ENCODE data around the gene USP17L29. TPM values are rescaled to one million over a fixed set of nuclear protein-coding genes. Genes with fewer than 3 reads are reported as not detected.

The USP17L29 gene, protein sequence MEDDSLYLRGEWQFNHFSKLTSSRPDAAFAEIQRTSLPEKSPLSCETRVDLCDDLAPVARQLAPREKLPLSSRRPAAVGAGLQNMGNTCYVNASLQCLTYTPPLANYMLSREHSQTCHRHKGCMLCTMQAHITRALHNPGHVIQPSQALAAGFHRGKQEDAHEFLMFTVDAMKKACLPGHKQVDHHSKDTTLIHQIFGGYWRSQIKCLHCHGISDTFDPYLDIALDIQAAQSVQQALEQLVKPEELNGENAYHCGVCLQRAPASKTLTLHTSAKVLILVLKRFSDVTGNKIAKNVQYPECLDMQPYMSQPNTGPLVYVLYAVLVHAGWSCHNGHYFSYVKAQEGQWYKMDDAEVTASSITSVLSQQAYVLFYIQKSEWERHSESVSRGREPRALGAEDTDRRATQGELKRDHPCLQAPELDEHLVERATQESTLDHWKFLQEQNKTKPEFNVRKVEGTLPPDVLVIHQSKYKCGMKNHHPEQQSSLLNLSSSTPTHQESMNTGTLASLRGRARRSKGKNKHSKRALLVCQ
- not detected in 2 replicates for total RNA-seq

DNA sequence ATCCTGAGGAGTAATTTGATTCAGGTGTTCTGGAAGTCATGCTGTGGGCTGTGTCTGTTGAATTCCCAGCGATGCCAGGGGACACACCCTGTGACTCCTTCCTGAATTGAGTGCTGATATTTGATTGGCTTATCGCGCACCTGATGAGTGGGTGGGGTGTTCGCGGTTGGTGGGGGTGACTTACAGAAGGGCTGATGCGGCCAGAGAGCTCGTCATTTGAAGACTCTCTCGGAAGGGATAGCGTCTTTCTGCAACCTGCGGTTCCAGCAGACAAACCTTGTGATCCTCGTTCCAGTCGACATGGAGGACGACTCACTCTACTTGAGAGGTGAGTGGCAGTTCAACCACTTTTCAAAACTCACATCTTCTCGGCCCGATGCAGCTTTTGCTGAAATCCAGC lies at the start of gene USP17L29:
TSS of gene USP17L29 (plus strand) at position 301 of the 400 bp plus-strand sequence. CDS start at position 301, 0 bp downstream.

GRCh38 chr4:9324865-9325264 lies 28.6 kb upstream of the USP17L29 start, which contains the start of gene USP17L24:
Gene USP17L24 (plus strand): TSS chr4:9325165. CDS start chr4:9325165, 0 bp downstream.

DNA sequence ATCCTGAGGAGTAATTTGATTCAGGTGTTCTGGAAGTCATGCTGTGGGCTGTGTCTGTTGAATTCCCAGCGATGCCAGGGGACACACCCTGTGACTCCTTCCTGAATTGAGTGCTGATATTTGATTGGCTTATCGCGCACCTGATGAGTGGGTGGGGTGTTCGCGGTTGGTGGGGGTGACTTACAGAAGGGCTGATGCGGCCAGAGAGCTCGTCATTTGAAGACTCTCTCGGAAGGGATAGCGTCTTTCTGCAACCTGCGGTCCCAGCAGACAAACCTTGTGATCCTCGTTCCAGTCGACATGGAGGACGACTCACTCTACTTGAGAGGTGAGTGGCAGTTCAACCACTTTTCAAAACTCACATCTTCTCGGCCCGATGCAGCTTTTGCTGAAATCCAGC lies 23.8 kb upstream of the USP17L29 start, which contains the start of gene USP17L25:
TSS of gene USP17L25 (plus strand) at position 301 of the 400 bp plus-strand sequence. CDS start at position 301, 0 bp downstream.

DNA sequence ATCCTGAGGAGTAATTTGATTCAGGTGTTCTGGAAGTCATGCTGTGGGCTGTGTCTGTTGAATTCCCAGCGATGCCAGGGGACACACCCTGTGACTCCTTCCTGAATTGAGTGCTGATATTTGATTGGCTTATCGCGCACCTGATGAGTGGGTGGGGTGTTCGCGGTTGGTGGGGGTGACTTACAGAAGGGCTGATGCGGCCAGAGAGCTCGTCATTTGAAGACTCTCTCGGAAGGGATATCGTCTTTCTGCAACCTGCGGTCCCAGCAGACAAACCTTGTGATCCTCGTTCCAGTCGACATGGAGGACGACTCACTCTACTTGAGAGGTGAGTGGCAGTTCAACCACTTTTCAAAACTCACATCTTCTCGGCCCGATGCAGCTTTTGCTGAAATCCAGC lies 19.1 kb upstream of the USP17L29 start, which contains the start of gene USP17L26:
TSS of gene USP17L26 (plus strand) at position 301 of the 400 bp plus-strand sequence. CDS start at position 301, 0 bp downstream.

DNA sequence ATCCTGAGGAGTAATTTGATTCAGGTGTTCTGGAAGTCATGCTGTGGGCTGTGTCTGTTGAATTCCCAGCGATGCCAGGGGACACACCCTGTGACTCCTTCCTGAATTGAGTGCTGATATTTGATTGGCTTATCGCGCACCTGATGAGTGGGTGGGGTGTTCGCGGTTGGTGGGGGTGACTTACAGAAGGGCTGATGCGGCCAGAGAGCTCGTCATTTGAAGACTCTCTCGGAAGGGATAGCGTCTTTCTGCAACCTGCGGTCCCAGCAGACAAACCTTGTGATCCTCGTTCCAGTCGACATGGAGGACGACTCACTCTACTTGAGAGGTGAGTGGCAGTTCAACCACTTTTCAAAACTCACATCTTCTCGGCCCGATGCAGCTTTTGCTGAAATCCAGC lies 14.3 kb upstream of the USP17L29 start, which contains the start of gene USP17L5:
TSS of gene USP17L5 (plus strand) at position 301 of the 400 bp plus-strand sequence. CDS start at position 301, 0 bp downstream.

DNA sequence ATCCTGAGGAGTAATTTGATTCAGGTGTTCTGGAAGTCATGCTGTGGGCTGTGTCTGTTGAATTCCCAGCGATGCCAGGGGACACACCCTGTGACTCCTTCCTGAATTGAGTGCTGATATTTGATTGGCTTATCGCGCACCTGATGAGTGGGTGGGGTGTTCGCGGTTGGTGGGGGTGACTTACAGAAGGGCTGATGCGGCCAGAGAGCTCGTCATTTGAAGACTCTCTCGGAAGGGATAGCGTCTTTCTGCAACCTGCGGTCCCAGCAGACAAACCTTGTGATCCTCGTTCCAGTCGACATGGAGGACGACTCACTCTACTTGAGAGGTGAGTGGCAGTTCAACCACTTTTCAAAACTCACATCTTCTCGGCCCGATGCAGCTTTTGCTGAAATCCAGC lies 9.6 kb upstream of the USP17L29 start, which contains the start of gene USP17L27:
TSS of gene USP17L27 (plus strand) at position 301 of the 400 bp plus-strand sequence. CDS start at position 301, 0 bp downstream.

DNA sequence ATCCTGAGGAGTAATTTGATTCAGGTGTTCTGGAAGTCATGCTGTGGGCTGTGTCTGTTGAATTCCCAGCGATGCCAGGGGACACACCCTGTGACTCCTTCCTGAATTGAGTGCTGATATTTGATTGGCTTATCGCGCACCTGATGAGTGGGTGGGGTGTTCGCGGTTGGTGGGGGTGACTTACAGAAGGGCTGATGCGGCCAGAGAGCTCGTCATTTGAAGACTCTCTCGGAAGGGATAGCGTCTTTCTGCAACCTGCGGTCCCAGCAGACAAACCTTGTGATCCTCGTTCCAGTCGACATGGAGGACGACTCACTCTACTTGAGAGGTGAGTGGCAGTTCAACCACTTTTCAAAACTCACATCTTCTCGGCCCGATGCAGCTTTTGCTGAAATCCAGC lies 4.8 kb upstream of the USP17L29 start, which contains the start of gene USP17L28:
TSS of gene USP17L28 (plus strand) at position 301 of the 400 bp plus-strand sequence. CDS start at position 301, 0 bp downstream.

DNA sequence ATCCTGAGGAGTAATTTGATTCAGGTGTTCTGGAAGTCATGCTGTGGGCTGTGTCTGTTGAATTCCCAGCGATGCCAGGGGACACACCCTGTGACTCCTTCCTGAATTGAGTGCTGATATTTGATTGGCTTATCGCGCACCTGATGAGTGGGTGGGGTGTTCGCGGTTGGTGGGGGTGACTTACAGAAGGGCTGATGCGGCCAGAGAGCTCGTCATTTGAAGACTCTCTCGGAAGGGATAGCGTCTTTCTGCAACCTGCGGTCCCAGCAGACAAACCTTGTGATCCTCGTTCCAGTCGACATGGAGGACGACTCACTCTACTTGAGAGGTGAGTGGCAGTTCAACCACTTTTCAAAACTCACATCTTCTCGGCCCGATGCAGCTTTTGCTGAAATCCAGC lies 9.4 kb downstream of the USP17L29 start, which contains the start of gene USP17L30:
TSS of gene USP17L30 (plus strand) at position 301 of the 400 bp plus-strand sequence. CDS start at position 301, 0 bp downstream.

Other genes starting within 250 kb of the USP17L29 start
- gene FAM90A26, start 183.2 kb upstream of the USP17L29 start, total RNA-seq = not detected in 2 replicates
- gene USP17L10, start 143.0 kb upstream of the USP17L29 start, total RNA-seq = not detected in 2 replicates
- gene USP17L11, start 138.2 kb upstream of the USP17L29 start, total RNA-seq = not detected in 2 replicates
- not detected in 2 replicates for gene USP17L12, start 133.5 kb upstream of the USP17L29 start, total RNA-seq
- gene USP17L13, start 128.7 kb upstream of the USP17L29 start, total RNA-seq = not detected in 2 replicates
- gene USP17L15, start 119.3 kb upstream of the USP17L29 start, total RNA-seq = 0.11 TPM in 1 of 2 replicates, not detected in the other
- gene USP17L17, start 109.8 kb upstream of the USP17L29 start, total RNA-seq = not detected in 2 replicates
- gene USP17L18, start 105.0 kb upstream of the USP17L29 start, total RNA-seq = not detected in 2 replicates
- gene USP17L19, start 100.3 kb upstream of the USP17L29 start, total RNA-seq = not detected in 2 replicates
- gene USP17L20, start 95.5 kb upstream of the USP17L29 start, total RNA-seq = not detected in 2 replicates
- not detected in 2 replicates for gene USP17L21, start 90.8 kb upstream of the USP17L29 start, total RNA-seq
- not detected in 2 replicates for gene USP17L22, start 86.0 kb upstream of the USP17L29 start, total RNA-seq
- gene USP17L24, start 28.5 kb upstream of the USP17L29 start, total RNA-seq = not detected in 2 replicates
- gene USP17L25, start 23.7 kb upstream of the USP17L29 start, total RNA-seq = not detected in 2 replicates
- not detected in 2 replicates for gene USP17L26, start 19.0 kb upstream of the USP17L29 start, total RNA-seq
- gene USP17L5, start 14.2 kb upstream of the USP17L29 start, total RNA-seq = not detected in 2 replicates
- gene USP17L27, start 9.5 kb upstream of the USP17L29 start, total RNA-seq = not detected in 2 replicates
- not detected in 2 replicates for gene USP17L28, start 4.7 kb upstream of the USP17L29 start, total RNA-seq
- not detected in 2 replicates for gene USP17L30, start 9.5 kb downstream of the USP17L29 start, total RNA-seq
- gene DEFB131A, start 90.8 kb downstream of the USP17L29 start, total RNA-seq = not detected in 2 replicates